H54 (cell line): ENCODE data around the gene CAMTA1.

Source experiments
- DNase-seq: peaks from one replicate; pipeline ENCODE4 v3.0.0; 2011; ENCODE audit warnings: low spot score, mixed read lengths; ENCODE audit not compliant: insufficient read length
- FAIRE-seq: peaks from 3 replicates; lab custom pipeline; 2011; peaks lifted over from hg19 to GRCh38; lab: Jason Lieb, UNC
- POLR2A ChIP-seq: IDR thresholded peaks from 2 replicates; pipeline ENCODE4 v1.6.1; 2011; ENCODE audit warnings: low read depth, mild to moderate bottlenecking, low read length

The CAMTA1 gene

DNA sequence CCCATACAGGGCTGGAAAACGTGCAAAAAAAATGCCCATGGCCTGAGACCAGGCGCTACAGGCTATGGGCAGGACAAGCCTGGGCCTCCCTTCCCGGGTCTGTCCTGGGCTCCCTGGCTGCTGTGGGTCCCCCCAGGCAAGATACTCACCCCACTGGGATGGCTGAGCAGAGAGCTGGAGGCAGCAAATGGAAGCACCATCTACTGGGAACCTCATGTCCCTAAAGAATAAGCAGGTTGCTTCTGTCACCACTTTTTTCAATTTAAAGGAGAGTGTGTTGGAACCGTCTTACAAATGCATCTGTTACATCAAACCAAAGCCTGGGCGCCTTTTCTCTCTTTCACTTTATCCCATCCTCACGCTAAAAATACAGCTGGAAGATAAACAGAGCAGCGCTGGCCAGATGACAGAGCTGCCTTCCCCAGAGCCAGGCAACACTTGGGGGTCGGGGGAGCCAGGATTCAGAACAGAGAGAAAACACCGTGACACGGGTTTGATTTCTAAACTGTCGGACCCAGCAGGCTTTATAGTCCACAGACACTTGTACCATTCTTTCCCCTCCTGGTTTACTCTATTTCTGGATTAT, 723.8 kb downstream of the CAMTA1 start:
- no peak for TF ChIP-seq POLR2A
- DNase-seq = no peak
- FAIRE-seq = no peak

DNA sequence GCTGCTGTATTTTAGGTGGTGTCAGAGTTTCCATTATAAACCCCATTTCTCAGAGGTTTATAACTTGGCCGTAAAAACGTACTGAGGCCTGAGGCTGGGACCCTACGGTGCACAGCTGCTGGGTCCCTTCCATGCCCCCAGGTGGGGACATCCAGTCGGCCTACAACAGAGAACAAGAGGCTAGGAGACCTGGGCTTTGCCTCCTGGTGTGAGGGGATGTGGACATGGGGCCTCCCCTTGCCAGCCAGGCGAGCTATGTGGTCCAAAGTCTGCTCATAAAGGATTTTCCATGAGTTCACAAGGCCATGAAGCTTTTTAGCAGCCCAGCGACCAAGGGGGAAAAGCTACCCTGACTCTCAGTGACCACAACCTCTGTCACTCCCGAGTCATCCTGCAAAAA, 724.3 kb downstream of the CAMTA1 start:
- DNase-seq = no peak
- no peak for FAIRE-seq
- TF ChIP-seq POLR2A = no peak

DNA sequence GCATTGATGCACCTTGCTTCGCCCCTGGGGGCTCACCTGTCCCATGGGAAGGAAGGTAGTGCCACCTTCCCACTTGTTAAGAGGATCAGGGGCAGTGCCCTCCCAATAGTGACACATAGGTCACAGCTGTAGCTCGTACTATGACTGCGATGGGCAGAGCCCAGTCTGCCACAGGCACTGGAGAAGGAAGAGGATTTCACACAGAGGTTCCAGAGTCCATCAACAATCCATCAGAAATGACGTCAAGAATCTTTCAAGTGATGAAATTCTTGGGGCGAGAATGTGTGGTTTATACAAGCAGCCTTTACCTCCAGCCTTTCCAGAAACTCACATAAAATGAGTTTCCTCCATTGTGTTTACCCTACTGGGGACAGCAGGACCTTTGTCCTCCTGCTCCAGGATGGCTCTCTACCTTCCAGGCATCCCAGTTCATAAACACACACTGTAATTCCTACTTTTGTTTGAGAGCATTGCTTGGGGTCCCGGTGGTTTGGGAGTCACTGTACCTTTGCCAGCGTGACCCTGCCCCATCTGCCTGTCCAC, 725.2 kb downstream of the CAMTA1 start:
- FAIRE-seq (no peak), DNase-seq (no peak)
- TF ChIP-seq POLR2A = no peak

DNA sequence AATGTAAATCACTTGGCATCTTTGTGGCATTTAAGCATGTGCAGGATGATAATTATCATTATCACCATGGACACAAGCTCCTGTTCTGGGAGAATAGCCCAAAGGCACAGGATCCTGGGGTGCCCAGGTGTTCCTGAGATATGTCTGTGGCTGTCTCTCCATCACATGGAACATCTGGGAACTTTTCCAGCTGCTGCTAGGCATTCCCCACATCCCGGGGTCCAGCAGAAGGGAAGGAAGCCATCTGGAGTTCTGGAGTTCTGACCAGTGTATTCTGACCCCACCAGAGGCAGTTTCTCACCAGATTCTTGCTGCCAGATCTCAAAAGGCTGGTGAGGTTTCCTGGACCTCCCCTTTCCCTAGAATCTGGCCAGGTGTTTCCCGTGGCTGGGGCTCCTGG, 726.1 kb downstream of the CAMTA1 start:
- no peak for DNase-seq
- no peak for FAIRE-seq
- no peak for TF ChIP-seq POLR2A

DNA sequence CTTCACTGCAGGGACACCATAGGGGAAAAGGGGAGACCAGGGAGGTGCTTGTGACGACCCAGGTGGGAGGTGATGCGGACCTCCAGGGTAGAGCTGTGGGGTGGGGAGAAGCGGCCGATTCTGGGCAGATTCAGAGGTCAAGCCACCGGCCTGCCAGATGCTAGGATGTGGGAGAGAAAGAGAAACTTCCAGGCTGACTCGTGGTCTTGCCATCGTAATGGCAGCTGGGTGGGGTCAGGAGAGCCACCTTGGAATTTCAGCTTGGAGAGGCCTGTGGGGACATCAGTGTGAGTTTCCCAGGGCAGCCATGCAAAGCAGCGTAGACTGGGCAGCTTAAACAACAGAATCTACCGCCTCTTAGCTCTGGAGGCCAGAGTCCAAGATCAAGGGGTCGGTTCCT, 727.8 kb downstream of the CAMTA1 start:
- FAIRE-seq (no peak), DNase-seq (no peak)
- no peak for TF ChIP-seq POLR2A

DNA sequence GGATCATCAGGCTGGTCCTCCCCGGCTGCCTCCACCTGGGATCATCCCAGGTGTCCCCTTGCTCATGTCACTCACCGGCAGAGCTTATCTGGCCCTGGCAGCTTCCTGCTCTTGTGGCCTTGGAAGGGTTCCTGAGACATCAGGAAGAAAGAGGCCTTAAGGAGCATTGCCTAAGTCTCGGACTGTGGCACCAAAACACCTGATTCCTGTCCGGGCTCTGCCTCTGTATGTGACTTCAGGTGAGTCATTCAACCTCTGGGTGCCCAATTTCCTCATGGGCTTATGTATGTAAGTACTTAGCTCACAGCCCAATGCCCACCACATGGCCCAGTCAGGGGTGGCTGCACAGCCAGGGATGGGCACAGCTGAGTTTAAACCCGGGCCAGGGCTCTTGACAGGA, 729.9 kb downstream of the CAMTA1 start:
- FAIRE-seq (no peak), DNase-seq (no peak)
- TF ChIP-seq POLR2A = no peak

DNA sequence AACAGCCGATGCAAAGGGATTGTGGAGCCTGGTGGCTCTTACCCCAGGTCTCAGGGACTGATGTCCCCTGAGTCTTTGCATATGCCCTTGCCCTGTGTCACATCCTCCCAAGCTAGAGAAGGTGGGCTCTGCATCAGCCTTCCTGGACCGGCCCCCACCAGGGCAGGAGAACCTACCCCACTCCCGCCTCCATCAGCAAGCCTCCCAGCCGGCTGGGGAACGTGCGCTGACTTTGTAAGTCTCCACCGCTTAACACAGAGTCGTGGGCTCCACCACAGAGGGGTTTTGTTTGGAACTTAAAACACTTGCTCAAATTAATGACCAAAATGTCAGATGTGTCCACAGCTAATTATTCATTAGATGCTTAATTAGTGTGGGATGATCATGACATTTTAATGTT, 730.6 kb downstream of the CAMTA1 start:
- FAIRE-seq = no peak
- no peak for TF ChIP-seq POLR2A
- no peak for DNase-seq

DNA sequence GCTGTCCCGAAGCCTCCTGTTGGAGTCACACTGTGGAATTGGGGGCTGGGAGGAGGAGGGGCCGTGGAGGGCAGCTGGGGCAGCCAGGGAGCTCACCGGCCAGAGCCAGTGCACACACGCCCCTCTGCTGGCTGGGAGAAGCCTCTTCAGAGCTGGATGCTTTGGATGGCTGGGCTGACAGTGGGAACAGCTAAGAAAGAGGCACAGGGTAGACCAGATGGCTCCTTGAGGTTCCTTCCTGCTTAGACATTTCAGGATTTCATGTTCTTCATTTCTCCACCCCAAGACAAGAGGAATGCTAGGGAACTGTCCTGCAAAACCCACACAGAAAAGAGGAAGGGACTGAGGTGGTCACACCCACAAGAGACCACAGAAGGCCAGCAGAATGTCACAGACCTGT, 731.1 kb downstream of the CAMTA1 start:
- FAIRE-seq (no peak), DNase-seq (no peak)
- no peak for TF ChIP-seq POLR2A

DNA sequence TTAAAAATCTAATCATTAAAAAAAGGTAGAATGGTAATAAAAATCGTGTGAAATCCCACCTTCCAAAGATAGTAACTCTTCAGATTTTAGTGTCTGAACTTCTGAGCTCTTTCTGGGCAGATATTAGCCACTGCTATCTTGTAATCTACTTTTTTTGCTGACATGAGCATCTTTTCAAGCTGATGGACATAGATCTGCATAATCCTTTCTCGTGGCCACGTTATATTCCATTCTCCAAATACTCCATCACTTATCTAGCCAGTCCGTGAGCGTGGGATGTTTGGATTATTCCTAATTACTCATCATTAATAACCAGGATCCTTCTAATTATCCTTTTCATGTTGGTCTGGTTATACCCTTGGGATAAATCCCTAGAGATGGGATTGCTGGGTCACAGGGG, 731.7 kb downstream of the CAMTA1 start:
- no peak for TF ChIP-seq POLR2A
- DNase-seq = no peak
- FAIRE-seq = no peak

DNA sequence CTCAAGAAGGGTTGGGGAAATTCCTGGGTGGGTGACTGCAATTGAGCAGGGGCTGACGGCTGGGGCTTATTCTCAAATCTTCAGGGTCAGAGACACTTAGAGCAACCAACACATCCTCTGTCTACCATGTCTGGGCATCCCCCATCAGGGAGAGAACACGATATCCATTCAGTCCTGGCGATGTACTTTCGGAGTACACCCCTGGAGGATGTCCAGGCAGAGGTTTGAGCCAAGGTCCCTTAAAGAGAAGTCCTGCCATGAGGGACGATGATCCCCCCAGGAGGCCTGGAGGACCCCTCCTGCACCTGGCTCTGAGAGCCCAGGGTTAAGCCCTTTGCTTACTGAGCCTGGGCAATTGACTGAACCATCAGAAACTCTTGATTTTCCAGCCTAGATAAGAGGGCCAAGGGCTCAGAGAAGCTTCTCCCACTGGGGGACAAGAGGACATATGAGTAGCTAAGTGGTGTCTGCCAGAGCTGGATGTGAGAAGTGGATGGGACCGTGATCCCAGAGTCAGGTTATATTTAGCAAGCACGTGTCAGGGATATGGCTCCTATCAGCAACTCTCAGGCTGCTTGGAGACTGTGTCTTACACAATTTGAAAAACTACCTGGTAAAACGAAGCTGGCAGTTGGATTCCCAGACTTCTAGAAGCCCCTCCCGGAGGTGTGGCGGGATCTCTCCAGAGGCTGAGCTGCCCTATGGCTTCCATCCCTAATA, 732.5 kb downstream of the CAMTA1 start:
- FAIRE-seq (no peak), DNase-seq (no peak)
- TF ChIP-seq POLR2A = no peak

DNA sequence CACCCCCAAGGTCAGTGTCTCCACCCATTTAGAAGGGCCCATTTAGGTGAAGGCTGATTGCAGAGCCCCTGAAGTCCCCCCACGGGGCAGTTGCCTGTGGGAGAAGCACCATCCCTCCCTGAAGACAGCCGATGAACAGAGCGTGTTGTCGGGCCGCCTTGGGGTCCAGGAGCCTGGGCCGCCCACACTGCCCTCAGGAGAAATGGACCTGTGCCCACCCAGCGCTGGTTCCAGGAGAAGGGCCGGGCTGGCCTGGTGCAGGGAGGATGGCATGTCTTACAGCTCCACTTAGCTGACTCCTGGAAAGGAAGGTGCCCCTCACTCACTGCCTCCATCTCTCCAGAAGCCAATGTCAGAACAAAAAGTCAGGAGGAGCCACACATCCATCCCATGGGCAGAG, 733.2 kb downstream of the CAMTA1 start:
- no peak for FAIRE-seq

DNA sequence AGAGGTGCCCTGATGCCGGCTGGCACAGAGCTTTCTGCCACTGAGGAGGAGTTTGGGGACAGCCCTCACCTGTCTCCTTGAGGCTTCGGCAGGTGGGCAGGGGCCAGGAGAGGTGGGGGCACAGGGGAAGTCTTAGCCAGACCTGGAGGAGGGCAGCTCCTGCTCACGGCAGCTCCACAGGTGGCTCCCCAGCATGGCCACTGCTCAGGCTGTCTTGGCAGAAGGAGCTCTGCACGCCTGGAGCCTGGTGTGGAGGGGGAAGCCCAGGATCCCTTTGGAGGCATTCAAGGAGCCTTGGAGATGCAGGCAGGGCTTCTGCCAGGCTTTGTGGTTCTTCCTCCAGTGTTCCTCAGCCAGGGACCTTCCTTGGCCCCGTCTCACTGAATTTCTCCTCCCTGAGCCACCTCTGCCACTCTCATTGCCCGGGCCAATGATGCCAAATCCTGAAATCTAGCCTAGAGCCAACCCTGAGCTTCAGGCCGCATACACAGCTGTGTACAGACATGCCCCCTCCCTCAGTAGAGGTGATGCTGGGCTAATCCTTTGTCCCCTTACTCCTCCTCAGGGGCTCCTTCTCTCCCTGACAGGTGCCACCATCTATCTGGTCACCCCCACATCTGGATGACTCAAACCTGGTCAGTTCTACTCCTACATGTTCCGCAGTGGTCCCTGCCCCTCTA, 734.1 kb downstream of the CAMTA1 start:
- FAIRE-seq (no peak), DNase-seq (no peak)
- no peak for TF ChIP-seq POLR2A

More for the DNA sequence above, 733.2 kb downstream of the CAMTA1 start:
- no peak for DNase-seq
- TF ChIP-seq POLR2A = no peak

DNA sequence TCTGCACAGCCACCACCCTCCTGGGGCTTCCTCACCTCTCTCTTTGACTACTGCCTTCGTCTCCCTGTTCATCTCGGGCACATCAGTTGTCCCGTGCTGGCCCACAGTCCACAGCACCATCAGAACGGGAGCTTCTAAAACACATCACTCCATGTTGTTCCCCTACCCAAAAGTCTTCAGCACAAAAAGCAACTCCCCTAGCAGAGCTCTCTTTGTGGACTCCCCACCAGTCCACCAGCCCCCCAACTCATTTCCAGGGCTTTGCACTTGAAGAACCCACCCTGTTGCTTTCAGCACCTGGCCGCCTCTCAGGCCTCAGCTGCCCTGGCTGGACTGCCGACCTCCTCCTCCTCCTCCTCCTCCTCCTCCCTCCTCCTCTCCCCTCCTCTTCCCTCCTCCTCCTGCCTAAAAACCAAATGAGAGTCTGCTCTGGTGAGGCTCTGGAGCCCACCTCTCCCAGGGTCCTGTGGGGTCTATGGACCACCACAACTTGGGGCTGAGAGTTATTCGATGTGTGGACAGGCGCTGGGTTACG, 734.7 kb downstream of the CAMTA1 start:
- FAIRE-seq (no peak), DNase-seq (no peak)
- no peak for TF ChIP-seq POLR2A

DNA sequence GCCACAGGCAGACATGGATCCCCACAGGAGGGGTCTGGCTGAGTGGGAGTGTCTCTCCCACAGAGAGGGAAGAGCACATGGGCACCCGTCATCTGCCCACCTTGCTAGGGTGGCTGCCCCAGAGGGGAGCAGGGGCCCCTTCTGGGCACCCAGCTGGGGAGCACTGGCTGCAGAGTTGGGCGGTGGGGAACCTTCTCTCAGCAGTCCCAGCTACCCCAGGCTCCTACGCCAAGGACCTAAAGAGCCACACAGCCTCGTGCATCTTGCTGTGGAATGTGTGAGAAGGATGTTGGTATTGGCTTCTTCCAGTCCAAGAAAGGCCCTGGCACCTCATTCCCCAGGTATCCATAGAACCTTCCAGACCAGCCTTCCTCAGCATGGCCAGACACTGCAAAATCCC, 735.2 kb downstream of the CAMTA1 start:
- no peak for DNase-seq
- TF ChIP-seq POLR2A = no peak
- FAIRE-seq = no peak
